ENCODE measurements around the gene BRD3. TPM values are rescaled to one million over a fixed set of nuclear protein-coding genes. Genes with fewer than 3 reads are reported as not detected.
"Not testable (repeated sequence)": the region's sequence is repeated elsewhere in the genome, so short reads cannot be mapped to it uniquely, and the experiment has no call there.

Gene BRD3
- total RNA-seq, 1 experiment from 2014 or later, result 40.7 TPM

DNA sequence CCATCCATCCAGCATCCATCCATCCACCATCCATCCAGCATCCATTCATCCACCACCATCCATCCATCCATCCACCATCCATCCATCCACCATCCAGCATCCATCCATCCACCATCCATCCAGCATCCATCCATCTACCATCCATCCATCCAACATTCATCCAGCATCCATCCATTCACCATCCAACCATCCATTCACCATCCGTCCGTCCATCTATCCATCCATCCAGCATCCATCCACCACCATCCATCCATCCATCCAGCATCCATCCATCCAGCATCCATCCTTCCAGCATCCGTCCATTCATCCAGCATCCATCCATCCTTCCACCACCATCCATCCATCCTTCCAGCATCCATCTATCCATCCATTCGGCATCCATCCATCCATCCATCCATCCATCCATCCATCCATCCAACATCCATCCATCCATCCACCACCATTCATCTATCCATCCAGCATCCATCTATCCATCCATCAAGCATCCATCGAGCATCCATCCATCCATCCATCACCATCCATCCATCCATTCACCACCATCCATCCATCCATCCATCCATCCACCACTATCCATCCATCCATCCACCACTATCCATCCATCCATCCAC lies 35.7 kb upstream of the BRD3 start:
- POLR2A ChIA-PET, result no interaction called here
- no TSS peak for BruUV-seq (replicated peaks)
- no peak for DNase-seq (ENCODE audit: low read depth, low spot score)
- Histone ChIP-seq H3K4me3 (replicated peaks in 1 of 2; ENCODE audit: low read depth in 1 of 2, low read length in 2 of 2) (no peak overlapping the region), H3K36me3 (ENCODE audit: control insufficient read depth in 1 of 2, insufficient read depth in 2 of 2, low read length in 2 of 2) (no peaks in the 10 kb centered on the region), H3K27ac (ENCODE audit: low read depth, low read length) (no peak overlapping the region), H2AFZ (ENCODE audit: low read depth, low read length, poor library complexity, severe bottlenecking) (no peak overlapping the region), H3K9ac (ENCODE audit: low read length) (no peak overlapping the region), H3K4me2 (ENCODE audit: low read length) (no peak overlapping the region), H3K4me1 (ENCODE audit: control insufficient read depth in 1 of 2, insufficient read depth in 2 of 2, low read length in 2 of 2) (no peaks in the 10 kb centered on the region), H3K79me2 (ENCODE audit: insufficient read depth, low read length) (no peaks in the 10 kb centered on the region), H3K9me3 (ENCODE audit: control insufficient read depth in 1 of 2, insufficient read depth in 1 of 2, low read depth in 1 of 2, low read length in 2 of 2) (no peaks in the 10 kb centered on the region), H3K9me2 (ENCODE audit: insufficient read depth) (no peaks in the 10 kb centered on the region), H4K20me1 (ENCODE audit: insufficient read depth) (no peaks in the 10 kb centered on the region), H3K27me3 (ENCODE audit: insufficient read depth, low read length) (peaks cover 14% of the 10 kb centered on the region)
- no peak for TF ChIP-seq TCF7L2 (IDR thresholded peaks at IDR 0.05; ENCODE audit: borderline replicate concordance, extremely low read depth, insufficient read depth, insufficient read length)
- TF ChIP-seq, protein P1, sequence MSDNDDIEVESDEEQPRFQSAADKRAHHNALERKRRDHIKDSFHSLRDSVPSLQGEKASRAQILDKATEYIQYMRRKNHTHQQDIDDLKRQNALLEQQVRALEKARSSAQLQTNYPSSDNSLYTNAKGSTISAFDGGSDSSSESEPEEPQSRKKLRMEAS (IDR thresholded peaks at IDR 0.05), result no peak
- no peak for TF ChIP-seq POLR2AphosphoS5 (IDR thresholded peaks at IDR 0.05; ENCODE audit: low read depth, low read length)
- no peak for TF ChIP-seq SIN3A (IDR thresholded peaks at IDR 0.05; ENCODE audit: low read depth)
- no peak for TF ChIP-seq CEBPB (IDR thresholded peaks at IDR 0.05; ENCODE audit: low read depth)
- no peak for TF ChIP-seq EGR1 (IDR thresholded peaks at IDR 0.05; ENCODE audit: low read depth)
- TF ChIP-seq EZH2phosphoT487 (IDR thresholded peaks at IDR 0.05; ENCODE audit: borderline replicate concordance), result no peak
- TF ChIP-seq ZFX (IDR thresholded peaks at IDR 0.05), result no peak
- RAD21 ChIA-PET (ENCODE audit: low non-redundant PET in 1 of 2, low total read pairs in 2 of 2, uncharacterized antibody in 2 of 2, unreplicated experiment in 2 of 2), result no interaction called here
- CTCF ChIA-PET, result no interaction called here
- no peak for ATAC-seq
- intact Hi-C loops (cut with micrococcal nuclease), result no loop called here

DNA sequence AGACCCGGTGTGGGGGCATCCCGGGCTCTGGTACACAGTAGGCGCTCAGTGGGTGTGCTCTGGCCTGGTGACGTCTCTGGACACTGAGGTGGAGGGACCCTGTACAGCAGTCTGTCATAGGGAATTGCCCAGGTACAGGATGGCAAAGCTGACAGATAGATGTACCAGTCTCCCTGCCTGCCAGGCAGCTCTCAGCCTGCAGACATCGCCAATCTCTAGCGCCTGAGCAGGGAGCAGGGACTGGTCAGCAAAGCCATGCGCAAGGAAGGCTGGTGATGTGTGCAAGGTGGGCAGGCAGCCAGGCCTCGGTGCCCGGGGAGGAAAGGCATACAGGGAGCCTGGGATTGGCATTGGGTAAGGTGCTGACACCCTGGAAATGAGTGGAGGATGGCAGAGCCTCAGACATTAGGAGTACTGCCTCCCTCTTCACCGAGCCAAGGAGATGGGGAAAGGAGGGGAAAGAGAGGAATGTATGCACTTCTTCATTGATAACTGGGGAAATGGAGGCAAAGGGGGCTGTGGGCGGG lies 33.9 kb upstream of the BRD3 start:
- Histone ChIP-seq H2AFZ (ENCODE audit: low read depth, low read length, poor library complexity, severe bottlenecking) (no peak overlapping the region), H3K4me2 (ENCODE audit: low read length) (no peak overlapping the region), H3K27me3 (ENCODE audit: insufficient read depth, low read length) (peaks cover 14% of the 10 kb centered on the region), H3K4me3 (replicated peaks in 1 of 2; ENCODE audit: low read depth in 1 of 2, low read length in 2 of 2) (no peak overlapping the region), H3K9me2 (ENCODE audit: insufficient read depth) (no peaks in the 10 kb centered on the region), H3K27ac (ENCODE audit: low read depth, low read length) (no peak overlapping the region), H3K9me3 (ENCODE audit: control insufficient read depth in 1 of 2, insufficient read depth in 1 of 2, low read depth in 1 of 2, low read length in 2 of 2) (no peaks in the 10 kb centered on the region), H3K9ac (ENCODE audit: low read length) (no peak overlapping the region), H3K4me1 (ENCODE audit: control insufficient read depth in 1 of 2, insufficient read depth in 2 of 2, low read length in 2 of 2) (no peaks in the 10 kb centered on the region), H4K20me1 (ENCODE audit: insufficient read depth) (no peaks in the 10 kb centered on the region), H3K36me3 (ENCODE audit: control insufficient read depth in 1 of 2, insufficient read depth in 2 of 2, low read length in 2 of 2) (no peaks in the 10 kb centered on the region), H3K79me2 (ENCODE audit: insufficient read depth, low read length) (no peaks in the 10 kb centered on the region)
- ChIA-PET CTCF (no interaction called here), POLR2A (no interaction called here), RAD21 (ENCODE audit: low non-redundant PET in 1 of 2, low total read pairs in 2 of 2, uncharacterized antibody in 2 of 2, unreplicated experiment in 2 of 2) (no interaction called here)
- DNase-seq (ENCODE audit: low read depth, low spot score) (no peak), ATAC-seq (no peak)
- no TSS peak for BruUV-seq (replicated peaks)
- intact Hi-C loops (cut with micrococcal nuclease), result no loop called here
- TF ChIP-seq SRF (IDR thresholded peaks at IDR 0.05; ENCODE audit: low read depth) (no peak), POLR2AphosphoS5 (IDR thresholded peaks at IDR 0.05; ENCODE audit: low read depth, low read length) (no peak), JUND (IDR thresholded peaks at IDR 0.05) (no peak), EZH2phosphoT487 (IDR thresholded peaks at IDR 0.05; ENCODE audit: borderline replicate concordance) (no peak)

DNA sequence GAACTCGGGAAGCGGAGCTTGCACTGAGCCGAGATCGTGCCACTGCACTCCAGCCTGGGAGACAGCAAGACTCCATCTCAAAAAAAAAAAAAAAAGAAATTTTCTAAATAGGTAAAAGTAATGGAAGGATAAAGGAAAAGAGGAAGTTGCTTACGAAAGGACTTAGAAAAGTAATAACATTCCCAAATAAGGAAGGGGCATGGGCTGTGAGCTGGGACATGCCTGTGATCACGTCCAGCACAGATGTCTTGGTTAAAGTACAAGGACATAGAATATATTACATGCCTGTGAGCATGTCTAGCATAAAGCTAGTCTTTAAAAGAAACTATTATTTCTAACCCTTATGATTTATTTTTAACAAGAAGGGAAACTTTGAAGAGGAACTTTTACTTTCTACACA lies 33.3 kb upstream of the BRD3 start:
- H2AFZ ChIP-seq (ENCODE audit: low read depth, low read length, poor library complexity, severe bottlenecking); RAD21 ChIA-PET (ENCODE audit: low non-redundant PET in 1 of 2, low total read pairs in 2 of 2, uncharacterized antibody in 2 of 2, unreplicated experiment in 2 of 2); DNase-seq (ENCODE audit: low read depth, low spot score); H3K9me3 ChIP-seq (ENCODE audit: control insufficient read depth in 1 of 2, insufficient read depth in 1 of 2, low read depth in 1 of 2, low read length in 2 of 2); H3K9ac ChIP-seq (ENCODE audit: low read length); CTCF ChIA-PET; BruUV-seq (replicated peaks); intact Hi-C loops (cut with micrococcal nuclease); ATAC-seq; H3K4me1 ChIP-seq (ENCODE audit: control insufficient read depth in 1 of 2, insufficient read depth in 2 of 2, low read length in 2 of 2); H3K27ac ChIP-seq (ENCODE audit: low read depth, low read length); H3K4me3 ChIP-seq (replicated peaks in 1 of 2; ENCODE audit: low read depth in 1 of 2, low read length in 2 of 2); H3K79me2 ChIP-seq (ENCODE audit: insufficient read depth, low read length); H3K4me2 ChIP-seq (ENCODE audit: low read length); H4K20me1 ChIP-seq (ENCODE audit: insufficient read depth); H3K36me3 ChIP-seq (ENCODE audit: control insufficient read depth in 1 of 2, insufficient read depth in 2 of 2, low read length in 2 of 2); H3K9me2 ChIP-seq (ENCODE audit: insufficient read depth); POLR2A ChIA-PET: not testable (repeated sequence)
- H3K27me3 ChIP-seq (ENCODE audit: insufficient read depth, low read length), result peaks cover 14% of the 10 kb centered on the region

Data from HCT116 (cell line).